ENCODE measurements around the gene LRRC17. TPM values are rescaled to one million over a fixed set of nuclear protein-coding genes. Genes with fewer than 3 reads are reported as not detected.

LRRC17 gene
- polyA plus RNA-seq, 1 experiment: 964 TPM

DNA sequence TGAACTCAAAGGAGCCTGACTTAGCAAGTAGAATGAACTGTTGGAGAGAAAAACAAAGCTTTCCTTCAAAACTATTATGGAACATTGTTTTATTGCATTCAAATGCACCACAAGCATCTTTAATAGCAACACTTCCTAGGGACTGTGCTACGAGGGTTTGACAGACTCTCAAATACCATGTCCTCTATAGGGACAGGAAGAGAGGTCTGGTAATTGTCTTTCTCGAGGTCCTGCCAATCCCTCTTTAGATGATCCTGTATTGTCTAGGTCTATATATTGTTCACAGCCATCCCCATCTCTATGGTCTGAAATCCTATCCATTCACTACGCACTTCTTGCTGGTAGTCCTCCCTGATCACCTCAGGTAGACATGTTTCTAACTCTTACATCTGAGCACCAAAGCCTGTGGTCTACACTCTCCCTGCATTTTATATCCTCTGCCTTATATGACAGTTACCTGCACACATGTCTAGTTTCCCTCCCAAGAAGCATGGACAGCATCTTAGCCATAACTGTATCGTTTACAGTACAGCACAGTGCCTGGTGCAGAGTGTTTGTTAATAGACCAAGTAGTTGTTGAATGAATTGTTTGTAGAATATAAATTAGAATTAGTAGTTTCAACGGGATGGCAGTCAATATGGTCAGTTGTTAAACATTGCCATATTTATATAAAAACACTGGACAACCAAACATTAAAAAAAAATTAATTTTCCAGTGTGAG, 21.7 kb upstream of the LRRC17 start:
- DNase-seq (ENCODE audit: low read depth, low spot score): no peak
- ChIA-PET POLR2A (interaction anchor here (0.7 to 3.0 kb wide), 10 partner anchors 15 to 170 kb away, joined by 3 to 22 read pairs (median 5); partner anchors contain the start of gene LRRC17), CTCF (interaction anchor here (0.6 to 1.6 kb wide), 3 partner anchors 24 to 171 kb away, joined by 3 to 12 read pairs (median 3); no protein-coding TSS in a partner anchor)
- TF ChIP-seq, protein P1, sequence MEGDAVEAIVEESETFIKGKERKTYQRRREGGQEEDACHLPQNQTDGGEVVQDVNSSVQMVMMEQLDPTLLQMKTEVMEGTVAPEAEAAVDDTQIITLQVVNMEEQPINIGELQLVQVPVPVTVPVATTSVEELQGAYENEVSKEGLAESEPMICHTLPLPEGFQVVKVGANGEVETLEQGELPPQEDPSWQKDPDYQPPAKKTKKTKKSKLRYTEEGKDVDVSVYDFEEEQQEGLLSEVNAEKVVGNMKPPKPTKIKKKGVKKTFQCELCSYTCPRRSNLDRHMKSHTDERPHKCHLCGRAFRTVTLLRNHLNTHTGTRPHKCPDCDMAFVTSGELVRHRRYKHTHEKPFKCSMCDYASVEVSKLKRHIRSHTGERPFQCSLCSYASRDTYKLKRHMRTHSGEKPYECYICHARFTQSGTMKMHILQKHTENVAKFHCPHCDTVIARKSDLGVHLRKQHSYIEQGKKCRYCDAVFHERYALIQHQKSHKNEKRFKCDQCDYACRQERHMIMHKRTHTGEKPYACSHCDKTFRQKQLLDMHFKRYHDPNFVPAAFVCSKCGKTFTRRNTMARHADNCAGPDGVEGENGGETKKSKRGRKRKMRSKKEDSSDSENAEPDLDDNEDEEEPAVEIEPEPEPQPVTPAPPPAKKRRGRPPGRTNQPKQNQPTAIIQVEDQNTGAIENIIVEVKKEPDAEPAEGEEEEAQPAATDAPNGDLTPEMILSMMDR (IDR thresholded peaks at IDR 0.05; ENCODE audit: low read depth, low read length): no peak
- H3K9me3 ChIP-seq (ENCODE audit: control insufficient read depth, insufficient read depth, low read length): no peaks in the 10 kb centered on the region
- H3K27ac ChIP-seq (ENCODE audit: low read depth, low read length): peak overlapping the region; percentile 54
- H3K27me3 ChIP-seq (ENCODE audit: control insufficient read depth, insufficient read depth, low read length): no peaks in the 10 kb centered on the region
- H3K4me3 ChIP-seq (ENCODE audit: low read depth, low read length): no peak overlapping the region

DNA sequence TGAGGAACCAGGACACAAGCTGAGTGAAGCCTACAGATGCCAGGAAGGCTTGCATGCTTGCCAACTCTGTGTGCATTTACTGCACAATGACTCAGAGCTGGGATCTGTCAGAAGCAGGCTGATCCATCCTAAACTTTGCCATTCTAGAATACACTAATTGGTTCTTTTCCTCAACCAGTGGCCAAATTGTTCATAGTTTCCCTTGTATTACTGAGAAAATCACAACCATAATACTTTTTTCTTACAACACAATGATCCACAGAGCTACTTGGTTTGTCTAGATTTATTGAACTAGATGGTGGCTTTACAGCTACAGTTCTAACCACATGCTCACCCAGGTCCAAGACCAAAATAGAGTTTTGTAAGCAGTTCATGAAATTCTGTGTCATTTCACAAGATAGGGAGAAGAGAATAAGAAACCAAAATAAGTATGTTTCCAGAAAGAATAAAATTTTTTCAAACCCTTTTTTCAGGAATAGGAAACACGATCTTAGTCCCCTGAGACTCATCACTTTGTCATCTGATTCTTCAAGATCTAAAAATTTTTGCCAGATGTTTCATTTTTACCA, 21.0 kb upstream of the LRRC17 start:
- DNase-seq (ENCODE audit: low read depth, low spot score): peak; percentile 61
- TF ChIP-seq, protein P1 (IDR thresholded peaks at IDR 0.05; ENCODE audit: low read depth, low read length): no peak
- Histone ChIP-seq H3K4me3 (ENCODE audit: low read depth, low read length) (no peak overlapping the region), H3K27me3 (ENCODE audit: control insufficient read depth, insufficient read depth, low read length) (no peaks in the 10 kb centered on the region), H3K9me3 (ENCODE audit: control insufficient read depth, insufficient read depth, low read length) (no peaks in the 10 kb centered on the region), H3K27ac (ENCODE audit: low read depth, low read length) (no peak overlapping the region)
- CTCF ChIA-PET: interaction anchor here (1.0 to 1.6 kb wide), 2 partner anchors 23 to 170 kb away, joined by 3 to 12 read pairs; no protein-coding TSS in a partner anchor
- POLR2A ChIA-PET: interaction anchor here (0.7 to 3.0 kb wide), 6 partner anchors 16 to 183 kb away, joined by 3 to 22 read pairs (median 4); partner anchors contain the start of genes ARMC10, FBXL13 and LRRC17

DNA sequence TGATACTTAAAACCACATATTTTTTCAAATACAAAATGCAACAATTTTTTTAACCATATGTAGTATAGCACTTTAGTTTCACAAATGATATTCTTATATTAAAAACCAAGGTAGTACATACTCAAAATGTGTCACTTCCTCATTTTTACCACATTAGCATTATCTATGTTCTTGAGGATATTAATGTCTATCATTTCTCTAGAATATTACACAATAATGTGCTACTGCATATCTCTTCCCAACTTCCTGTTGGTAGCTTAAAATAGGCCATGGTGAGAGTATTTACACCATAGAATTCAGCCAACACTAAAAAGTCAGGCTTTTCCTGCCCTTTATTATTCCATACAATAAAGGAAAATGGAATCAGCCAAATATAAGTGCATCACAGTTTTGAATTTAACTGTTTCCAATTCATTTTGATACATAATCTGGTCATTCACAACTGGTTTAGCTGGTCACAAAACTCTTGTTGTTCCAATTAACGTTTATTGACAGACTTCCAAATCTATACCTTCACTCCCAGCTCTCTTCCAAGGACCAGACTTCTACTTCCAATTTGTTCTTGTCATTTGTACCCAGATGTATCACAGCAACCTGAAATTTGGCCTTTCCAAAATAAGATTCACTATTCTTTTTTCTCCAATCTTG, 20.0 kb upstream of the LRRC17 start:
- Histone ChIP-seq H3K27me3 (ENCODE audit: control insufficient read depth, insufficient read depth, low read length) (no peaks in the 10 kb centered on the region), H3K9me3 (ENCODE audit: control insufficient read depth, insufficient read depth, low read length) (no peaks in the 10 kb centered on the region), H3K4me3 (ENCODE audit: low read depth, low read length) (no peak overlapping the region), H3K27ac (ENCODE audit: low read depth, low read length) (no peak overlapping the region)
- ChIA-PET POLR2A (interaction anchor here (1.0 to 3.0 kb wide), 2 partner anchors 20 to 182 kb away, joined by 3 to 22 read pairs; partner anchors contain the start of genes ARMC10, FBXL13 and LRRC17), CTCF (no interaction called here)
- TF ChIP-seq, protein P1 (IDR thresholded peaks at IDR 0.05; ENCODE audit: low read depth, low read length): no peak
- no peak for DNase-seq (ENCODE audit: low read depth, low spot score)

DNA sequence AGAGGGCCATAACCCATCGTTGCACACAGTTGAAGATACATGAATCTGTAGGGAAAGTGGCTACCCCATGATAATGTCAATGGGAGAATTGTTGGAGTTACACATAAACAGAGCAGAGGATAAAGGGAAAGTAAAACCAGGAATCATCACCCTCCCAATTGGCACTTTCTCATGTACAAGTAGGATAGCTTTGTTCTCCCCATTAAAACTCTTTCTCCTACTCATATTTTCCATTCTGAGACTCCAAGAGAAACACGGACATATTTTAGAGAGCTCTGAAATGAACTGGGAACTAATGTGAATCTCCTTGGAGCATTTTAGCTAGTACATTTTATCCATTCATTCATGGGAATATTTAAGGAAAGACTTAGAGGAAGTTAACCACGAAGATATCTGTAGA, 17.2 kb upstream of the LRRC17 start:
- no peak for DNase-seq (ENCODE audit: low read depth, low spot score)
- CTCF ChIA-PET: no interaction called here
- POLR2A ChIA-PET: interaction anchor here (1.4 kb wide), 1 partner anchor 17 kb away, joined by 3 read pairs; the partner anchor contains the start of gene LRRC17

More for the DNA sequence above, 17.2 kb upstream of the LRRC17 start:
- Histone ChIP-seq H3K27me3 (ENCODE audit: control insufficient read depth, insufficient read depth, low read length) (no peaks in the 10 kb centered on the region), H3K27ac (ENCODE audit: low read depth, low read length) (no peak overlapping the region), H3K4me3 (ENCODE audit: low read depth, low read length) (no peak overlapping the region), H3K9me3 (ENCODE audit: control insufficient read depth, insufficient read depth, low read length) (no peaks in the 10 kb centered on the region)
- TF ChIP-seq, protein P1 (IDR thresholded peaks at IDR 0.05; ENCODE audit: low read depth, low read length): no peak

All from AG04450 (cell line).